Mesenchymal stem cell (in vitro differentiated cells and primary cell): ENCODE measurements around the gene AP5Z1.

Experiments
- DNase-seq: peaks from one replicate; pipeline ENCODE4 v3.0.0-alpha.2; 2013
- H2AFZ ChIP-seq: one replicate; pipeline ENCODE4 v1.6.1; 2013; ENCODE audit warnings: low read depth, mild to moderate bottlenecking, control low read depth, inconsistent platforms, low read length, moderate library complexity
- H2AK5ac ChIP-seq: 2 replicates; pipeline ENCODE4 v1.6.1; 2013; ENCODE audit warnings: low read length, moderate library complexity, mild to moderate bottlenecking, inconsistent platforms; ENCODE audit not compliant: severe bottlenecking
- H2BK120ac ChIP-seq: one replicate; pipeline ENCODE4 v1.6.1; 2013; ENCODE audit warnings: low read depth, mild to moderate bottlenecking, inconsistent platforms, low read length, moderate library complexity
- H2BK12ac ChIP-seq, 2 experiments: one replicate each; pipeline ENCODE4 v1.6.1; 2013; ENCODE audit warnings: inconsistent platforms in 2 of 2, low read length in 2 of 2, mild to moderate bottlenecking in 2 of 2, moderate library complexity in 2 of 2, control low read depth in 1 of 2
- H2BK15ac ChIP-seq: one replicate; pipeline ENCODE4 v1.6.1; 2013; ENCODE audit warnings: mild to moderate bottlenecking, low read depth, inconsistent platforms; ENCODE audit not compliant: poor library complexity, severe bottlenecking
- H2BK5ac ChIP-seq: 2 replicates; pipeline ENCODE4 v1.6.1; 2013; ENCODE audit warnings: low read depth, mild to moderate bottlenecking, low read length, control low read depth, inconsistent platforms; ENCODE audit not compliant: poor library complexity, severe bottlenecking
- H3K14ac ChIP-seq, 2 experiments: one replicate each; pipeline ENCODE4 v1.6.1; 2013; ENCODE audit warnings: inconsistent platforms in 2 of 2, low read length in 2 of 2, control low read depth in 1 of 2, mild to moderate bottlenecking in 1 of 2, moderate library complexity in 1 of 2
- H3K18ac ChIP-seq, 2 experiments: one replicate each; pipeline ENCODE4 v1.6.1; 2013; ENCODE audit warnings: inconsistent platforms in 2 of 2, low read length in 2 of 2, control low read depth in 1 of 2, low read depth in 1 of 2, mild to moderate bottlenecking in 1 of 2
- H3K23ac ChIP-seq, 2 experiments: one replicate each; pipeline ENCODE4 v1.6.1; 2013; ENCODE audit warnings: inconsistent platforms in 2 of 2, low read length in 2 of 2, mild to moderate bottlenecking in 2 of 2, moderate library complexity in 2 of 2, control low read depth in 1 of 2
- H3K27ac ChIP-seq: 2 replicates; pipeline ENCODE4 v1.5.1; 2013; ENCODE audit warnings: mild to moderate bottlenecking, moderate library complexity, low read length, control low read depth, inconsistent platforms; ENCODE audit not compliant: poor library complexity, severe bottlenecking
- H3K27me3 ChIP-seq, 2 experiments: 2 replicates each; pipeline versions ENCODE4 v1.6.1 to v1.7.0; 2013; ENCODE audit warnings: low read length in 2 of 2, mild to moderate bottlenecking in 2 of 2, moderate library complexity in 2 of 2, control low read depth in 1 of 2, inconsistent platforms in 1 of 2; ENCODE audit not compliant: control insufficient read depth in 1 of 2, insufficient read depth in 1 of 2
- H3K36me3 ChIP-seq, 2 experiments: 2 replicates each; pipeline versions ENCODE4 v1.6.1 to v1.7.0; 2013; ENCODE audit warnings: low read length in 2 of 2, control low read depth in 1 of 2, inconsistent platforms in 1 of 2, low read depth in 1 of 2, mild to moderate bottlenecking in 1 of 2; ENCODE audit not compliant: insufficient read depth in 2 of 2, control insufficient read depth in 1 of 2
- H3K4ac ChIP-seq, 2 experiments: one replicate each; pipeline ENCODE4 v1.6.1; 2013; ENCODE audit warnings: inconsistent platforms in 2 of 2, low read length in 2 of 2, mild to moderate bottlenecking in 2 of 2, moderate library complexity in 2 of 2, control low read depth in 1 of 2, low read depth in 1 of 2
- H3K4me1 ChIP-seq: 2 replicates; pipeline ENCODE4 v1.6.1; 2013; ENCODE audit warnings: low read depth, low read length, control low read depth; ENCODE audit not compliant: control insufficient read depth, insufficient read depth
- H3K4me2 ChIP-seq: 2 replicates; pipeline ENCODE4 v1.6.1; 2013; ENCODE audit warnings: low read length, mild to moderate bottlenecking, inconsistent platforms; ENCODE audit not compliant: poor library complexity, severe bottlenecking
- H3K4me3 ChIP-seq, 2 experiments: 2 replicates each; pipeline versions ENCODE4 v1.5.1 to v1.7.0; 2013; ENCODE audit warnings: low read length in 2 of 2, mild to moderate bottlenecking in 2 of 2, control low read depth in 1 of 2, low read depth in 1 of 2; ENCODE audit not compliant: insufficient read depth in 1 of 2
- H3K79me1 ChIP-seq: replicated peaks from 2 replicates; pipeline ENCODE4 v1.6.1; 2013; ENCODE audit warnings: mild to moderate bottlenecking, control low read depth, low read length, inconsistent platforms; ENCODE audit not compliant: poor library complexity, severe bottlenecking
- H3K9ac ChIP-seq: 2 replicates; pipeline ENCODE4 v1.7.0; 2013; ENCODE audit warnings: mild to moderate bottlenecking, low read length, moderate library complexity
- H3K9me3 ChIP-seq: 2 replicates; pipeline ENCODE4 v1.7.0; 2013; ENCODE audit warnings: mild to moderate bottlenecking, low read length; ENCODE audit not compliant: control insufficient read depth
- H4K8ac ChIP-seq: one replicate; pipeline ENCODE4 v1.6.1; 2013; ENCODE audit warnings: inconsistent platforms, mild to moderate bottlenecking, low read length, moderate library complexity
- H4K91ac ChIP-seq: one replicate; pipeline ENCODE4 v1.6.1; 2013; ENCODE audit warnings: mild to moderate bottlenecking, low read length, inconsistent platforms
- WGBS: methylation state at CpG from one replicate; pipeline ENCODE4 v1.1.7; 2013; ENCODE audit warnings: mixed read lengths; 5-methylcytosine and 5-hydroxymethylcytosine counted together

The AP5Z1 gene

DNA sequence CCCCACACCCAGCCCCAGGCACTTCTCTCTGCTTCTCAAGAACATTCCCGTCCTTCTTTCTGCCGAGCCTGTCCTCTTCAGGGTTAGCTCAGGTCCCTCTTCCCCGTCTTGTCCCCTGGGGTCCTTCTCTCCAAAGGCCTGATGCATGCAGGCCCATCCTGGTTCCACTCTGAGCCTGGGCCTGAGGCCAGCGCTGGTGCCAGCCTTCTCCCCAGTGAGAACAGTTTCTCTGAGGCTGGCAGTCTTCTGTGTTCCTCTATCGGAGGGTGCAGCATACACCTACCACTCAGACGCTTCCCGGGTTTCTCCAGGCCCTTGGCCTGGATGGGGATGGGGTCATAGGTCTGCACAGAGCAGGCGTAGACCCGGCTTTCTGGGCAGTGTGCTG, 14.6 kb downstream of the AP5Z1 start:
- Histone ChIP-seq H3K14ac (no peak overlapping the region), H2AFZ (no peak overlapping the region), H3K27me3 (no peaks in the 10 kb centered on the region), H2BK12ac (no peak overlapping the region), H3K9me3 (no peaks in the 10 kb centered on the region), H3K23ac (no peak overlapping the region), H3K79me1 (peaks cover 19% of the 10 kb centered on the region), H2BK15ac (no peak overlapping the region), H3K4me3 (no peak overlapping the region), H3K27ac (no peak overlapping the region), H3K4me2 (no peak overlapping the region), H2BK120ac (no peak overlapping the region), H3K18ac (no peak overlapping the region), H3K4me1 (peaks cover 4% of the 10 kb centered on the region), H3K9ac (no peak overlapping the region), H4K8ac (no peak overlapping the region), H3K36me3 (peaks cover 64 to 80% of the 10 kb centered on the region in 2 experiments), H4K91ac (no peak overlapping the region), H2AK5ac (no peak overlapping the region), H3K4ac (no peak overlapping the region), H2BK5ac (no peak overlapping the region)
- WGBS: 94% methylated on average over 9 of the region's 9 CpGs
- DNase-seq: no peak

DNA sequence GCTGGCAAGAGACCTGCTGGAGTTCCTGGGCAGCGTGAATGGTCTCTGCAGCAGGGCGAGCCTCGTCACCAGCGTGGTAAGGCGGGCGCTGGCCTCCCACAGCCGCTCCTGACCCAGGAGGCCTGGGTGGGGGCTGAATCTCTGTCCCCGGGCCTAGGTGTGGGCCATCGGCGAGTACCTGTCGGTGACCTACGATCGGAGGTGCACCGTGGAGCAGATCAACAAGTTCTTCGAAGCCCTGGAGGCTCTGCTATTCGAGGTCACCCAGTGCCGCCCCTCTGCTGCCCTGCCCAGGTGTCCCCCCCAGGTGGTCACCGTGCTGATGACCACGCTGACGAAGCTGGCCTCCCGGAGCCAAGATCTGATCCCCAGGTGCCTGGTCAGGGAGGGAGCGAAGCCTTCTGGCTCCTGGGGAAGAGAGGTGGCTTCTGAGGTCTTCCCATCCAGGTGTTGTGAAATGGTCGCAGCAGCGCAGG, 15.1 kb downstream of the AP5Z1 start:
- H4K91ac ChIP-seq: no peak overlapping the region
- H2BK12ac ChIP-seq: no peak overlapping the region
- H3K4me2 ChIP-seq: no peak overlapping the region
- H3K79me1 ChIP-seq: peaks cover 15% of the 10 kb centered on the region
- WGBS: 98% methylated on average over 24 of the region's 24 CpGs
- H3K14ac ChIP-seq: no peak overlapping the region
- H2BK5ac ChIP-seq: no peak overlapping the region
- H3K36me3 ChIP-seq: peaks cover 59 to 75% of the 10 kb centered on the region in 2 experiments
- H2BK120ac ChIP-seq: no peak overlapping the region
- no peak overlapping the region for H3K9ac ChIP-seq
- no peak overlapping the region for H2AK5ac ChIP-seq
- H3K9me3 ChIP-seq: no peaks in the 10 kb centered on the region
- no peak overlapping the region for H3K18ac ChIP-seq
- no peak overlapping the region for H3K27ac ChIP-seq
- H2AFZ ChIP-seq: no peak overlapping the region
- no peaks in the 10 kb centered on the region for H3K27me3 ChIP-seq
- peaks cover 4% of the 10 kb centered on the region for H3K4me1 ChIP-seq
- DNase-seq: no peak
- no peak overlapping the region for H4K8ac ChIP-seq
- H2BK15ac ChIP-seq: no peak overlapping the region
- no peak overlapping the region for H3K4me3 ChIP-seq
- H3K4ac ChIP-seq: no peak overlapping the region
- H3K23ac ChIP-seq: no peak overlapping the region

DNA sequence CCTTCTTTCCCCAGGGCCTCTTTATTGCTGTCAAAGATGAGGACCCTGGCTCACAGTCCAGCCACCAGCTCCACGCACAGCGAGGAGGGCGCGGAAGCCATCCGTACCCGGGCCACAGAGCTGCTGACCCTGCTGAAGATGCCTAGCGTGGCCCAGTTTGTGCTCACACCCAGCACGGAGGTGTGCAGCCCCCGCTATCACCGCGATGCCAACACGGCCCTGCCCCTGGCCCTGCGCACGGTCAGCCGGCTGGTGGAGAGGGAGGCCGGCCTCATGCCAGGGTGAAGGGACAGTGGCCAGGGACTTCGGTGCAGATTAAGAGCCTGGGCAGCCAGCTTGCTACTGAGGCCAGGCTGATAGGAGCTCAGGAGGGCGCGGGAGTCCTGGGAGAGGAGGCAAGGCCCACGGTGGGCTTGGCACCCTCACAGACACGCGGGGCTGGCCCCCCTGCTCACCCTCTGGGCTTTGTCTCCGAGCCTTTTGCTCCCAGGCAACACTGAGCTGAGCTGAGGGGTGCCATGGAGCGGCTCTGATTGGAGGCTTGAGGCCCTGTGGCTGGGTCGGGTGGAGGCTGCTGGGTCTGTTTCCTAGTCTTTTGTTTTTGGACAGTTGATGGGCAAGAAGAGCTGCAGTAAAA, 15.8 kb downstream of the AP5Z1 start:
- no peak overlapping the region for H4K91ac ChIP-seq
- H2BK120ac ChIP-seq: no peak overlapping the region
- no peaks in the 10 kb centered on the region for H3K9me3 ChIP-seq
- no peak overlapping the region for H2BK15ac ChIP-seq
- H3K79me1 ChIP-seq: peaks cover 11% of the 10 kb centered on the region
- H3K23ac ChIP-seq: no peak overlapping the region
- H3K4me2 ChIP-seq: no peak overlapping the region
- no peak for DNase-seq
- H3K27ac ChIP-seq: no peak overlapping the region
- 97% methylated on average over 25 of the region's 25 CpGs for WGBS
- H3K27me3 ChIP-seq: no peaks in the 10 kb centered on the region
- no peak overlapping the region for H2BK12ac ChIP-seq
- H2AK5ac ChIP-seq: no peak overlapping the region
- H3K36me3 ChIP-seq: peaks cover 52 to 68% of the 10 kb centered on the region in 2 experiments
- H3K4ac ChIP-seq: no peak overlapping the region
- no peak overlapping the region for H3K4me3 ChIP-seq
- no peak overlapping the region for H3K18ac ChIP-seq
- H3K9ac ChIP-seq: no peak overlapping the region
- H3K4me1 ChIP-seq: peaks cover 4% of the 10 kb centered on the region
- no peak overlapping the region for H2AFZ ChIP-seq
- H4K8ac ChIP-seq: no peak overlapping the region
- no peak overlapping the region for H2BK5ac ChIP-seq
- no peak overlapping the region for H3K14ac ChIP-seq

DNA sequence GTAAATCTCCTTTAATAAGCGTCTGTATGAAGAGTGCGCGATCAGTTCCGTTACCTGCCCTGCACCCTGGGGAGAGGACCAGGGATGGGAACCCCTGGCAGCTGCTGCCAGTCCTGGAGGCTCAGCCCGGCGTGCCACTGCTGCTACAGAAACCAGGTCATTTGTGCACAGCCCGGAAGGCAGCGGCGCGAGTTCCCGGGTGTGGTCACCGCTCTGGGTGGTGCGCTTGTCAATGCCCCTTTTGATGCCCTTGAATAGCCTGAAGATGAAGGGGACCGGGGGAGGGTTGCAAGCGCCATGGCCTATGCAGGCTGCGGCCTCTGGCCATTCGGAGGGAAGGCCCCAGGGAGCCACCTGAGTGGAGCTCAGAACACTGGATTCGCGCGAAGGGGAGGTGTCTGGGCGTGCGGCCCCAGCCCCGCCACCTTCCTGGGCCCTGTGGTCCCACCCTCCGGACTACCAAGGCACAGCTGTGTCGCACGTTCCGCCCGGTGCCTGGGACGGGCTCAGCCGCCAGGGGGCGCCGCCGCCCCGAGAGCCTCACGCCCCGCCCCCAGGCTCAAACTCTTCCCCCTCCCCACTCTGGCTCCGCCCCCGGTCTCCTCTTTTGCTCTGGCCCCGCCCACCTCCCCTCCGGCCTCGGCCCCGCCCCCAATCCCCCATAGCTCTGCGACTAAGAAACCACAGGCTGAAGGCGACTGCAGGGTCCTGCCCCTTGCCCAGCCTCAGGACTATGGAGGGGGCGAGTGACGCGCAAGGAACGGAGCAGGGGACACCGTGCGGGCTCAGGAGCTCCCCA, 16.5 kb downstream of the AP5Z1 start:
- Histone ChIP-seq H3K79me1 (peaks cover 8% of the 10 kb centered on the region), H4K91ac (no peak overlapping the region), H3K27ac (no peak overlapping the region), H3K18ac (no peak overlapping the region), H3K36me3 (peaks cover 46 to 61% of the 10 kb centered on the region in 2 experiments), H4K8ac (peak overlapping the region; percentile 64), H3K4me3 (peak overlapping the region in 1 of 2 experiments; percentile 18), H3K27me3 (no peaks in the 10 kb centered on the region), H2AFZ (no peak overlapping the region), H3K4me2 (no peak overlapping the region), H3K9ac (no peak overlapping the region), H2BK120ac (no peak overlapping the region), H3K23ac (no peak overlapping the region), H2AK5ac (no peak overlapping the region), H2BK12ac (no peak overlapping the region), H2BK5ac (no peak overlapping the region), H3K14ac (no peak overlapping the region), H3K9me3 (no peaks in the 10 kb centered on the region), H2BK15ac (no peak overlapping the region), H3K4me1 (peaks cover 4% of the 10 kb centered on the region), H3K4ac (no peak overlapping the region)
- 77% methylated on average over 45 of the region's 50 CpGs for WGBS
- peak; percentile 42 for DNase-seq
